ENCODE data around the gene NME4. TPM values are rescaled to one million over a fixed set of nuclear protein-coding genes. Genes with fewer than 3 reads are reported as not detected.

The NME4 gene
- total RNA-seq, 1 donor from 2014 or later = 30.4 TPM

DNA sequence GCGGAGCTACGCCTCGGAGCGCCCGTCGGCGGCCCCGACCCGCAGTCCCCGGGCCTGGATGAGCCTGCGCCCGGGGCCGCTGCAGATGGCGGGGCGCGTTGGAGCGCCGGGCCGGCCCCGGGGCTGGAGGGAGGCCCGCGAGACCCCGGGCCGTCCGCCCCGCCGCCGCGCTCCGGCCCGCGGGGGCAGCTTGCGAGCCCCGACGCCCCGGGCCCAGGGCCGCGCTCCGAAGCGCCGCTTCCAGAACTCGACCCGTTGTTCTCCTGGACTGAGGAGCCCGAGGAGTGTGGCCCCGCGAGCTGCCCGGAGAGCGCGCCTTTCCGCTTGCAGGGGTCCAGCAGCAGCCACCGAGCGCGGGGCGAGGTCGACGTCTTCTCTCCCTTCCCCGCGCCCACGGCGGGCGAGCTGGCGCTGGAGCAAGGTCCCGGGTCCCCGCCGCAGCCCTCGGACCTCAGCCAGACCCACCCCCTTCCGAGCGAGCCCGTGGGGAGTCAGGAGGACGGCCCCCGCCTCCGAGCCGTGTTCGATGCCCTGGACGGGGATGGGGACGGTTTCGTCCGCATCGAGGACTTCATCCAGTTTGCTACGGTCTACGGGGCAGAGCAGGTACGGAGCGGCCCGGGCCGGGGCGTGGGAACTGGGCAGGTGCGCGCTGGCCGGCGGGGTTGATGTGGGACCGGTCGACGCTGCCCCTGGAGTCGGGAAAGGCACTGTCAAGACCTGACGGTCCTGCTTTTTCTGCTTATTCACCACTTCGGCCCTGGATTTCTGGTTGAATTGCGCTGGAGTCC, 29.3 kb downstream of the NME4 start:
- peak; percentile 24 to 32 for DNase-seq (ENCODE audit: low read depth in 2 of 2)

DNA sequence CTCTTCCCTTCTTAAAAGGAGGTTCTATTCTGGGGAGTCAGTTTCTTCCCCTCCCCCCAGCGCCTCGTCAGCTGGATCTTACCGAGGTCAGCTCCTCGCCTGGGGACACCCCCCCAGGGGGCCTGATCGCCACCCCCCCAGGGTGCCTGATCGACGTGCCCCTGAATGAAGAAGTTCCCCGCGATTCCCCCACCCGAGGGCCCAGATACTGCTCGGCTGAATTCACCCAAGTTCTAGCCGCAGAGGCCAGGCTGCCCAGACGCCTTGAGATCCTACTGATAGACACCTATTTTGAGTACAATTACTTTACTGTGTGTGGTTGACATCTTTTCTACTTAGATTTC, 29.9 kb downstream of the NME4 start:
- peak in 1 of 2 donors; percentile 27 for DNase-seq (ENCODE audit: low read depth in 2 of 2)

DNA sequence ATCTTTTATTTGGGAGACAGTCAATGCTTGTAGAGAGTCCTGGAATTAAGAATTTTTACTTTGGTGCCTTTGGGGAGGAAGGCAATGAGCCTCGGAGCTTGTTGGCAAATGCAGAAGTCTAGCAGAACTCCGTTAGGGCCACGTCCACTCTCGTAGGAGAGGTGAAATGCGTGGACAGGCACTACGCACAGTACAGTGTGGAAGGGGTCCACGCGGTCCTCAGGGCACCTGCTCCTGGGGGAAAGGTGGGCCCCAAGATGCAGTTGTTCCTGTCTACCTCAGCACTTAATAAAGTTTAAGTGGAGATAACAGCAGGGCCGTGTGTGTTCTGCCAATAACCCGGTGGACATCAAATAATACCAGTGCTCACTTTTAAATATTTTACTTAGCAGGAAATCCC, 30.3 kb downstream of the NME4 start:
- DNase-seq (ENCODE audit: low read depth in 2 of 2) = no peak

GRCh38 chr16:430904-431303, 33.9 kb downstream of the NME4 start:
- no peak for DNase-seq (ENCODE audit: low read depth in 2 of 2)

GRCh38 chr16:440627-441026, 43.6 kb downstream of the NME4 start:
- DNase-seq (ENCODE audit: low read depth in 2 of 2) = peak in 1 of 2 donors; percentile 24

GRCh38 chr16:441447-441846, 44.4 kb downstream of the NME4 start:
- no peak for DNase-seq (ENCODE audit: low read depth in 2 of 2)

DNA sequence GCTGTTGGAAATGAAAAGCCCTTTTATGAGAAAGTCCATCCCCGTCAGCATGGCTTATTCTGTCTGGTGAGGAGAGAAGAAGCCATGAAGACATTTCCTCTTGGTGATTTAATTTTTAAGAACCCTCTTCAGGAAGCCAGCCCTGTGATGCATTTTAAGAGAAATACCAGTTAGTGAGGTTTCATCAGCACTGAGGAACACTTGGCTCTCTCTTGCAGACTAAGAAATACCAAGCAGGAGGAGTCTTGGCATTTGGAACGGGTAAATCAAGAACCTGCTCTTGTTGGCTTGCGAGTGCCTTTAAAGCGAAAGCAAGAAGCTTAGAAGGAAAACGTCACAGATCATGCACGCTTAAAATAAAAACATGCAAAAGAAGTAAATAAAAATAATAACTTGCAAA, 46.0 kb downstream of the NME4 start:
- DNase-seq (ENCODE audit: low read depth in 2 of 2) = no peak

- no peak for DNase-seq (ENCODE audit: low read depth in 2 of 2)
Measured at GRCh38 chr16:444027-444426, 47.0 kb downstream of the NME4 start.

DNA sequence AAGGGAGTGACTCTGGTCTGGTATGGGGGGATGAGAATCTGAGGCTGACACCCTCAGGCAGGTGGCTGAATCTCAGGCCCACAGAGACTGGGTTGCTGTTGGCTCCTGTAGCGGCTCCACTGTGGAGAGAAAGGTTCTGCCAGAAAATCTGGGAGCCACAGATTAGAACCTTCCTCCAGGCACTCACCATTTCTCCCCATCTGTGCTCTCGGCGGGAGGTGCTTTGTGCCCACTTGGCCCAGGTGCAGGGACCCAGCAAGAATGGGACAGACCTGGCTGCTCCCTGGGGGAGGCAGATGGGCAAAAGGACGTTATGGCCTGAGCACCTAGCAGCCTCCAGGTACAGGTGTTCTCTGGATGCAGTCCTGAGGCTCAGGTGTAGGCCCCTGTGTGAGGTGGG, 48.6 kb downstream of the NME4 start:
- no peak for DNase-seq (ENCODE audit: low read depth in 2 of 2)

Other genes with a start within 250 kb of the NME4 start
- not detected in 2 replicates for gene HBZ, start 244.6 kb upstream of the NME4 start, total RNA-seq
- not detected in 2 replicates for gene HBM, start 231.2 kb upstream of the NME4 start, total RNA-seq
- not detected in 2 replicates for gene HBA2, start 224.3 kb upstream of the NME4 start, total RNA-seq
- gene HBA1, start 220.5 kb upstream of the NME4 start, total RNA-seq = not detected in 2 replicates
- 0.65 TPM in 1 of 2 replicates, not detected in the other for gene HBQ1, start 216.7 kb upstream of the NME4 start, total RNA-seq
- 19.6 and 28.2 TPM in 2 replicates for gene LUC7L, start 167.8 kb upstream of the NME4 start, total RNA-seq
- gene FAM234A, start 162.4 kb upstream of the NME4 start, total RNA-seq = 38.6 and 41.5 TPM in 2 replicates
- 0.20 and 0.44 TPM in 2 replicates for gene RGS11, start 121.3 kb upstream of the NME4 start, total RNA-seq
- under 0.01 and 0.22 TPM in 2 replicates for gene ARHGDIG, start 116.6 kb upstream of the NME4 start, total RNA-seq
- gene PDIA2, start 114.0 kb upstream of the NME4 start, total RNA-seq = not detected in 2 replicates
- gene AXIN1, start 44.5 kb upstream of the NME4 start, total RNA-seq = 10.2 and 15.9 TPM in 2 replicates
- 70.8 and 80.6 TPM in 2 replicates for gene MRPL28, start 26.7 kb upstream of the NME4 start, total RNA-seq
- 78.7 and 110 TPM in 2 replicates for gene PGAP6, start 15.2 kb upstream of the NME4 start, total RNA-seq
- gene DECR2, start 4.7 kb downstream of the NME4 start, total RNA-seq = 9.3 and 12.6 TPM in 2 replicates
- gene RAB11FIP3, start 28.4 kb downstream of the NME4 start, total RNA-seq = 21.1 and 36.3 TPM in 2 replicates
- 15.5 and 20.2 TPM in 2 replicates for gene CAPN15, start 130.5 kb downstream of the NME4 start, total RNA-seq
- gene PRR35, start 163.2 kb downstream of the NME4 start, total RNA-seq = not detected in 2 replicates
- 2.0 and 2.4 TPM in 2 replicates for gene NHLRC4, start 169.8 kb downstream of the NME4 start, total RNA-seq
- gene PIGQ, start 172.8 kb downstream of the NME4 start, total RNA-seq = 14.2 and 20.2 TPM in 2 replicates
- gene RAB40C, start 192.9 kb downstream of the NME4 start, total RNA-seq = 6.8 and 10.9 TPM in 2 replicates
- gene WFIKKN1, start 233.8 kb downstream of the NME4 start, total RNA-seq = under 0.01 and 0.20 TPM in 2 replicates
- gene METTL26, start 239.1 kb downstream of the NME4 start, total RNA-seq = 64.5 and 74.0 TPM in 2 replicates
- gene MCRIP2, start 244.6 kb downstream of the NME4 start, total RNA-seq = 10.5 and 11.9 TPM in 2 replicates

Data from lung microvascular endothelial cell (primary cell).